GM21786 (cell line): ENCODE data around the gene AMZ1.
"Not testable (repeated sequence)": the region's sequence is repeated elsewhere in the genome, so short reads cannot be mapped to it uniquely, and the experiment has no call there.

Experiments used
- ATAC-seq: cut with Tn5 transposase; IDR thresholded peaks from one replicate; pipeline ENCODE4 v1.9.1; 2021; ENCODE audit not compliant: unreplicated experiment

Gene AMZ1

DNA sequence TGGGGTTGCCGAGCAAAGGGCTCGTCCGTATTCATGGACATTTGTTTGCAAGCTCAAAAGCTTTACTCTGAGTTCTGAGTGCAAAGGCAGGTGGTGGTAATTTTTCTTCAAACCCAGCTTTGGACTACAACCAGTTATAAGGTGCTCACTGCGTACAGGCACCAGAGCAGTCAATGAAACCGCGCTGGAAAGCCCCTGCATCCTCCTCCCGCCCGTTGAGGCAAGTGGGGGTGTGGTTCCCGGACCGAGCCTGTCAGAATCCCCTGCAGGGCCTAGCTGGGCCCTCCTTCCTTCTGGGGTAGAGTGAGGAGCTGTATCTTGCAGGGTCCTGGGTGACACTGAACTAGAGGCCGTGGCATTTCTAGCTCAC lies 22.3 kb downstream of the AMZ1 start:
- peak; percentile 65 for ATAC-seq

GRCh38 chr7:2710901-2711551 lies 23.0 kb downstream of the AMZ1 start:
- ATAC-seq, result peak; percentile 39

DNA sequence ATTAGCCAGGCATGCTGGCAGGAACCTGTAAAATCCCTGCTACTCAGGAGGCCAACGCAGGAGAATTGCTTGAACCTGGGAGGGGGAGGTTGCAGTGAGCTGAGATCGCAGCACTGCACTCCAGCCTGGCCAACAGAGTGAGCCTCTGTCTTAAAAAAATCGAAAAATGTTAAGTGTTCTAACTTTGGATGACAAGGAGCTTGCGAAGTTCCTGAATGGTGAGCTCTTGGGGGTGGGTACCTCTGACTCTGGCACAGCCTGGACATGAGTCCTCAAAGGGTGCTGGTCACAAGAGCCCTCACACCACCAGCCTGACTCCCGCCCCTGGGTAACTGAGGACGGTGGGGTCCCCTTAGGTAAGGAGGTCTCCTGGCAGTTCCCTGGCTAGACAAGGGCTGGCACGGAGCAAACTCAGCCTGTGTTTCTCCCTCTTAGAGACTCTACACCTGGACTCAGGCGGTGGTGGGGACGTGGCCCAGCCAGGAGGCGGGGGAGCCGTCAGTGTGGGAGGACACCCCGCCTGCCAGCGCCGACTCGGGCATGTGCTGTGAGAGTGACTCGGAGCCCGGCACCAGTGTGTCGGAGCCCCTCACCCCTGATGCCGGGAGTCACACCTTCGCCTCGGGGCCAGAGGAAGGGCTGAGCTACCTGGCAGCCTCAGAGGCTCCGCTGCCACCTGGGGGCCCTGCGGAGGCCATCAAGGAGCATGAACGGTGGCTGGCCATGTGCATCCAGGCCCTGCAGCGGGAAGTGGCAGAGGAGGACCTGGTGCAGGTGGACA lies 24.1 kb downstream of the AMZ1 start:
- ATAC-seq, result no peak

GRCh38 chr7:2713370-2713769 lies 25.4 kb downstream of the AMZ1 start:
- no peak for ATAC-seq

GRCh38 chr7:2713978-2714377 lies 26.0 kb downstream of the AMZ1 start:
- no peak for ATAC-seq

GRCh38 chr7:2714636-2715035 lies 26.6 kb downstream of the AMZ1 start:
- no peak for ATAC-seq

DNA sequence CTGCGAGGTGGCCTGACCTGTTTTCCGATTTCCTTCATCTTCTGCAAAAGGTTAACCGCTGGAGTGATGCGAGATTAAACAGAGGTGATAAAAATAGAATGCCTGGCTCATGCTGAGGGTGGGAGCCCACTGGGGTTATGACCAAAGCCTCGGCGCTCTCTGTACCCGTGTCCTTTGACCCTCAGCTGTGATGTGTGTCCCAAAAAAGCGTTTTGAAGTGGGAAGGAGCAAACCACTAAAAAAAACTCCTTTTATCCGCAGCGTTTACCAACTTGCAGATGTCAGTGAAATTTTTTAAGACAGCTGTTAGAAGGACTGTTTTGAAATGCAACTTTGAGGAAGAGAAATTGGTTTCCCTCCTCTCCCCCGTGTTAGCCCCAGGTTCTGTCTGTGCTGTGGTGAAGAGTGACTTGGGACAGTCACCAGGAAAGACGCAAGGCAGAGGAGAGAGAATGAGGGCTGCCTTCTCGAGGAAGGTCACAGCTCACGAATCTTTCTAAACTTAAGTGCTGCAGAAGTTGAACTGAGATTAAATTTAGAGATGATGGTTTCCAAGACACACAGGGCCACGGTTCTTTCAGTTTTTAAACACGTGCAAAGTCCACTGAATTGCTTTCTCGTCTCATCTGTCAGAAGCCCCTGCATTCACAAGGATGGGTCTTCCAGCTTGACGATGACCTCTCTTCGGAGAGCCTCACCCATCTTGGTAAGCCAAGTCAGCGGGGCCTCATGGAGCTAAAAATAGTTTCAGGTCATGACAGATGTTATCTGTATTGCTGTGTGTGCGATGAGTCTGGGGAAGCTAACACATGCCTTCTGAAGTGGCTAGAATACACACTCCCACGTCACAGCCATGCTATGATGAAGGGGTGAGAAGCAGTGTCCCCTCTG lies 27.6 kb downstream of the AMZ1 start:
- ATAC-seq, result no peak

- ATAC-seq, result no peak
Measured at GRCh38 chr7:2716488-2716887, 28.5 kb downstream of the AMZ1 start.

DNA sequence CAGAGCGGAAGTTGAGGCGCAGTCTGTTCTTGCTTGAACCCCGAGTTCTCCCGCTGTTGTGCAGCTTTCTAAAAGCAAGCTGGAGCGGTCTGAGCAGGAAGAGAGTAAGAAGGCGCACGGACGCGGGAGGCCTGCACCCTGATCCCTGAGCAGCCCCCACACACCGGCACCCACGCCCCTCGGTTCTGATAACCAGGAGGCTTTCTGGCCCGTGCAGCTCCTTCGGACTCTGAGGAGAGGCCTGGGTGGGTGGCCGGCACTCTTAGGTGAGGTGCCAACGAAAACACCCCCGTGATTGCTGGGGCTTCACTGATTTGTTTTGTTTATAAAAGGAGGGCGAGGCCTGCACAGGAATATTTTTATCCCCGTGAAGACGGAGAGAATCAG lies 28.9 kb downstream of the AMZ1 start:
- ATAC-seq, result no peak

GRCh38 chr7:2717293-2718261 lies 29.6 kb downstream of the AMZ1 start:
- ATAC-seq, result no peak

DNA sequence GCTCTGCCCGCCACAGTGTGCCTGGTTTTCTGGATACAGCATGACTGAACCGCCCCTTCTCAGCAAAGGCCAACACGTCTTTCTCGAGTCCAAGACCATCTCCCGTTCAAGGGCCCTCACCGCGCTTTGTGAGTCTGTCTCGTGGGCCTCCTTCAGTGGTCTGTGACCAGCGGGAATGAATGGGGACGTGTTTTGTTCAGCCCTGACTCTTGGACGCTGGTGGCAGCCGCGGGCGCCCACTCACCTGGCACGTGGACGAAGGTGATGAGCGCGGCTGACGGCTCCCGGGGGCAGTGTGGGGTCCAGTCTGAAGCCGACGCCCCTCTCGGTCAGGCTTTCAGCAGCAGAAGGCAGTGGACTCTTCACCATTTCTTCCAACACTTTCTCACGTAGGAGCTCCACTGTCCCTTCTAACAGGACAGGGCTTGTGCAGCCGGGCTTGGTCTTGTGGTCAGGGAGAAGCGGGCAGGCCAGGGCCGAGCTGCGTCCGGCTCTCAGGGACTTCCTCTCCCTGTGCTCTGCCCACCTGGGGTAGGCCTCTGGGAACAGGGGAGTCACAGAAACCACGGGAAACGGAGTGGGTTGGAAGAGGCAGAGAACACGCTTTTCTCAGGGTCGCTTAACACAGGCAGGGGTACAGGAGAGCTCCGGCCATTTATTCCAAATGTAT lies 30.4 kb downstream of the AMZ1 start:
- no peak for ATAC-seq

- no peak for ATAC-seq
Measured at GRCh38 chr7:2719007-2719406, 31.0 kb downstream of the AMZ1 start.

DNA sequence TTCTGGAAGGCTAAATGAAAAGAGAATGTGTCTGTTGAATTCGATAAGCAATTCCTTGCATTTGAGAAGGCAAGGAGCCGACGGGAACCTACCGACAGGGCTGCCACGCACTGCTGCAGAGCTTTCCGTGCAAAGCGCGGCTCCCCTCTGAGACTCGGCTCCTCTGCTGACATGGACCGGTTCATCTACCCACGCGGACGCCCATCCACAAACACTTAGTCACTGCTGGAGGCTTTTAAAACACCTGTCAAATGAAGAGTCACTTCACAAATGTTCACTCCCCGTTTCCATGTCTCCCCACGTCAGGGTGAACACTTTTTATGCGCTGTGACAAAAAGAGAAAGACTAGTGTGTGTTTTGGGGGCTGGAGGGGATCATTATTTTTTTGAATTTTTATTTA lies 32.0 kb downstream of the AMZ1 start:
- ATAC-seq, result no peak

DNA sequence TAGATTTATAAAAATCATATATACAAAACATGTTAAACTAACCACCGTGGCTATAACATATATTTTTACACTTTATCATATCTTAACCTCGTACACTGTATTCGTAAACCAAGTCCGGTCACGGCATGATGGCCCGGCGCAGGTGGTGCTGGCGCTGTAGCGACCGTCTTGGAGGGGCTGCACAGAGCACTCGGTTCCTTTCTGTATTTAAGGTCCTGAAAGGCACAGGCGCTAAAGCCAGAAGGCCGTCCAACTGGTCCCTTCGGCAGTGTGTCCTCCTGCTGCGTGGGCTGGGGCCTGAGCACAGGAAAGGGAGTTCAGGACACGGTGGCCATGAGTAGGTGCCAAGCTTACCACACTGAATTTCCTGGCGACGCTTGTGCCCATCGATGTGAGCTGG lies 33.8 kb downstream of the AMZ1 start:
- no peak for ATAC-seq

GRCh38 chr7:2722591-2722990 lies 34.6 kb downstream of the AMZ1 start:
- no peak for ATAC-seq

GRCh38 chr7:2723138-2723850 lies 35.3 kb downstream of the AMZ1 start:
- ATAC-seq, result no peak

DNA sequence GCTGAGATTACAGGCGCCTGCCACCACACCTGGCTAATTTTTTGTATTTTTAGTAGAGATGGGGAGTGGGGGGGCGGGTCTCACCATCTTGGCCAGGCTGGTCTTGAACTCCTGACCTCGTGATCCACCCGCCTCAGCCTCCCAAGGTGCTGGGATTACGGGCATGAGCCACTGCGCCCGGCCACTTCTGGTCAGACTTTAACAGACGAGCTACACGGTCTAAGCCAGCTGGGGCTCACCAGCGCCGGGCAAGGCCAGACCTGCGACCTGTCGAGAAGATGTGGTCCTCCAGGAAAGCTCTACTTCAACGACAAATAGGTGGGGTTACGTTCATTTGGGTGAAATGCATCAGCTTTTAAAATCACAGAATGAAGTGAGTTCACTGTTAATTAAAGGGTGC lies 36.0 kb downstream of the AMZ1 start:
- ATAC-seq, result not testable (repeated sequence)

GRCh38 chr7:2724453-2725177 lies 36.6 kb downstream of the AMZ1 start:
- ATAC-seq, result no peak
